ENCODE data around the gene BCAS4. TPM values are rescaled to one million over a fixed set of nuclear protein-coding genes. Genes with fewer than 3 reads are reported as not detected.

BCAS4 gene
- total RNA-seq, 2 donors from 2014 or later = 9.5 to 25.2 TPM

- Mint-ChIP-seq H3K9me3 (no peaks in the 10 kb centered on the region), H3K4me3 (no peak overlapping the region), H3K36me3 (ENCODE audit: low read depth) (peaks cover 54% of the 10 kb centered on the region), H3K27me3 (ENCODE audit: insufficient read depth) (no peaks in the 10 kb centered on the region), H3K27ac (peak overlapping the region; percentile 75), H3K4me1 (peaks cover 57% of the 10 kb centered on the region)
- no peak overlapping the region for H3K4me3 ChIP-seq (ENCODE audit: low read length)
- WGBS, 2 experiments (ENCODE audit: insufficient coverage in 1 of 2, insufficient read length in 1 of 2) = 67 to 89% methylated on average over 1 to 2 of the region's 2 CpGs
- H3K36me3 ChIP-seq (ENCODE audit: control insufficient read depth, insufficient read depth, low read length) = peaks cover 90% of the 10 kb centered on the region
- no peak for TF ChIP-seq CTCF (conservative IDR thresholded peaks at IDR 0.05)
- H3K9ac ChIP-seq (ENCODE audit: extremely low read depth, low read length, poor library complexity, severe bottlenecking) = no peak overlapping the region
- H3K4me1 ChIP-seq (ENCODE audit: control insufficient read depth, insufficient read depth, low read length) = peaks cover 12% of the 10 kb centered on the region
- H3K27me3 ChIP-seq (ENCODE audit: control insufficient read depth, insufficient read depth, low read length, poor library complexity, severe bottlenecking) = no peaks in the 10 kb centered on the region
- H3K9me3 ChIP-seq (ENCODE audit: control insufficient read depth, low read length) = no peaks in the 10 kb centered on the region
- no peak overlapping the region for H3K27ac ChIP-seq (ENCODE audit: low read depth, low read length)
- DNase-seq = no peak
These were observed 129.5 kb downstream of the BCAS4 start for GRCh38 chr20:50924261-50924920.

- Histone ChIP-seq H3K9ac (ENCODE audit: extremely low read depth, low read length, poor library complexity, severe bottlenecking) (no peak overlapping the region), H3K27ac (ENCODE audit: low read depth, low read length) (no peak overlapping the region), H3K27me3 (ENCODE audit: control insufficient read depth, insufficient read depth, low read length, poor library complexity, severe bottlenecking) (no peaks in the 10 kb centered on the region), H3K4me1 (ENCODE audit: control insufficient read depth, insufficient read depth, low read length) (peaks cover 10% of the 10 kb centered on the region), H3K9me3 (ENCODE audit: control insufficient read depth, low read length) (no peaks in the 10 kb centered on the region), H3K4me3 (ENCODE audit: low read length) (peak overlapping the region; percentile 89), H3K36me3 (ENCODE audit: control insufficient read depth, insufficient read depth, low read length) (peaks cover 74% of the 10 kb centered on the region)
- no peak for TF ChIP-seq CTCF (conservative IDR thresholded peaks at IDR 0.05)
- Mint-ChIP-seq H3K4me3 (no peak overlapping the region), H3K9me3 (no peaks in the 10 kb centered on the region), H3K27me3 (ENCODE audit: insufficient read depth) (no peaks in the 10 kb centered on the region), H3K36me3 (ENCODE audit: low read depth) (peaks cover 57% of the 10 kb centered on the region), H3K27ac (no peak overlapping the region), H3K4me1 (peaks cover 45% of the 10 kb centered on the region)
- DNase-seq = no peak
- WGBS, 2 experiments (ENCODE audit: insufficient coverage in 1 of 2, insufficient read length in 1 of 2) = 86% methylated on average over 1 of the region's 1 CpG; no CpG with 5 or more reads in 1 of the 2 experiments
These were observed 131.7 kb downstream of the BCAS4 start for GRCh38 chr20:50926530-50926929.

Other genes starting within 250 kb of the BCAS4 start
- 1 to 10 TPM in 1 of 2 donors, under 1 TPM in 1; 0.46 to 1.4 TPM for gene RIPOR3, start 103.5 kb upstream of the BCAS4 start, total RNA-seq
- gene PARD6B, start 63.5 kb upstream of the BCAS4 start, total RNA-seq = 10 to 100 TPM; 29.0 to 36.7 TPM
- 100 to 1,000 TPM; 136 to 152 TPM for gene ADNP, start 136.4 kb downstream of the BCAS4 start, total RNA-seq
- gene DPM1, start 163.5 kb downstream of the BCAS4 start, total RNA-seq = 10 to 100 TPM; 54.9 to 58.8 TPM
- gene MOCS3, start 163.8 kb downstream of the BCAS4 start, total RNA-seq = 1 to 10 TPM; 4.7 to 5.5 TPM
- 100 to 1,000 TPM; 106 to 126 TPM for gene KCNG1, start 228.0 kb downstream of the BCAS4 start, total RNA-seq

Measured in endodermal cell (in vitro differentiated cells).